ENCODE measurements around the gene TICAM1. TPM values are rescaled to one million over a fixed set of nuclear protein-coding genes. Genes with fewer than 3 reads are reported as not detected.
"Not testable (repeated sequence)": the region's sequence is repeated elsewhere in the genome, so short reads cannot be mapped to it uniquely, and the experiment has no call there.

TICAM1 gene
- total and polyA plus RNA-seq, 2 of the 8 experiments (the other 6 are each of a cell fraction or from before 2014, with no cell fraction given), result 0.41 to 0.65 TPM

DNA sequence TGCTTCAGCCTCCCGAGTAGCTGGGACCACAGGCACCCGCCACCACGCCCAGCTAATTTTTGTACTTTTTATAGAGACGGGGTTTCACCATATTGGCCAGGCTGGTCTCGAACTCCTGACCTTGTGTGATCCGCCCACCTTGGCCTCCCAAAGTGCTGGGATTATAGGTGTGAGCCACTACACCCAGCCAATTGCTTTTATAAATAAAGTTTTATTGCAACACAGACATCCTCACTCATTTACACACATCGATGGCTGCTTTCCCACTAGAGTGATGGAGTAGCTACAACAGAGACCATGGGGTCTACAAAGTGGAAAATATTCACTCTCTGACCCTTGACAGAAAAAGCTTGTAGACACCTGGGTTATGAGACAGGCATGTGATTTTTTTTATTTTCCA lies 9.2 kb downstream of the TICAM1 start:
- H2BK5ac ChIP-seq (ENCODE audit: low read depth, low read length); H3K4me2 ChIP-seq (ENCODE audit: insufficient read depth in 1 of 2, low read depth in 2 of 2, low read length in 2 of 2); H3K18ac ChIP-seq (ENCODE audit: extremely low read depth, low read length); H3K79me2 ChIP-seq (ENCODE audit: control insufficient read depth in 1 of 2, insufficient read depth in 2 of 2, low read length in 2 of 2); H3K36me3 ChIP-seq (ENCODE audit: control insufficient read depth in 2 of 4, insufficient read depth in 4 of 4, low read length in 3 of 4); H3K23ac ChIP-seq (ENCODE audit: insufficient read length); H3K23me2 ChIP-seq (ENCODE audit: low read depth, low read length); H3K14ac ChIP-seq (ENCODE audit: insufficient read length); H3K79me1 ChIP-seq (ENCODE audit: low read depth, low read length); H3K27ac ChIP-seq (ENCODE audit: low read depth, low read length); H4K91ac ChIP-seq (replicated peaks; ENCODE audit: insufficient read length, low read length); FAIRE-seq; H4K8ac ChIP-seq (ENCODE audit: extremely low read depth, insufficient read depth, low read length); H2BK120ac ChIP-seq (replicated peaks; ENCODE audit: low read depth, low read length); H4K5ac ChIP-seq (ENCODE audit: insufficient read length, low read depth, low read length); H3K4me1 ChIP-seq (replicated peaks in 1 of 4; ENCODE audit: control insufficient read depth in 3 of 4, insufficient read depth in 4 of 4, low read length in 3 of 4); H3K27me3 ChIP-seq (replicated peaks in 1 of 4; ENCODE audit: control insufficient read depth in 3 of 4, extremely low read depth in 1 of 4, insufficient read depth in 3 of 4, low read length in 3 of 4); H3K9ac ChIP-seq (replicated peaks in 1 of 4; ENCODE audit: extremely low read depth in 1 of 4, low read depth in 3 of 4, low read length in 3 of 4); H2BK12ac ChIP-seq (ENCODE audit: low read depth, low read length); H2AFZ ChIP-seq (ENCODE audit: low read length); DNase-seq (ENCODE audit: low read depth in 1 of 2, low spot score in 2 of 2); H2AK5ac ChIP-seq (ENCODE audit: low read depth, low read length); H3K9me3 ChIP-seq (ENCODE audit: insufficient read depth in 2 of 2, low read depth in 1 of 2, low read length in 1 of 2); H3K4me3 ChIP-seq (ENCODE audit: extremely low read depth in 1 of 4, insufficient read depth in 2 of 4, low read depth in 3 of 4, low read length in 4 of 4); H4K20me1 ChIP-seq (replicated peaks in 1 of 2; ENCODE audit: control insufficient read depth in 1 of 2, insufficient read depth in 2 of 2, low read length in 2 of 2); H3K4ac ChIP-seq (replicated peaks; ENCODE audit: insufficient read length, low read depth, low read length); H3K56ac ChIP-seq (replicated peaks; ENCODE audit: insufficient read length, low read depth, low read length); H2BK15ac ChIP-seq (ENCODE audit: low read length); H2BK20ac ChIP-seq (ENCODE audit: low read length): not testable (repeated sequence)
- ChIA-PET POLR2A (ENCODE audit: partially characterized antibody) (interaction anchor here (1.2 kb wide), 1 partner anchor 25 kb away, joined by 3 read pairs; no protein-coding TSS in a partner anchor), CTCF (ENCODE audit: partially characterized antibody) (interaction anchor here (0.8 to 10.0 kb wide), 4 partner anchors 12 to 204 kb away, joined by 3 to 71 read pairs (median 5); no protein-coding TSS in a partner anchor)
- 89% methylated on average over 7 of the region's 7 CpGs; no CpG with 5 or more reads in 1 of the 2 experiments for WGBS, 2 experiments (ENCODE audit: extremely low coverage in 1 of 2, insufficient coverage in 1 of 2, insufficient read length in 1 of 2, insufficient replicate concordance in 2 of 2, low coverage in 1 of 2, low lambda C conversion rate in 2 of 2, missing lambda C conversion rate in 1 of 2)

Data from H1 (cell line).